Activated T-helper 9 cell treated with anti-CD3 and anti-CD28 coated beads, Interleukin-2, amount 50 U/mL, for 16 hours (primary cell): ENCODE measurements around the gene CSNK2B.

Experiments
- DNase-seq: peaks from one replicate; pipeline ENCODE4 v3.0.0-alpha.2; 2020; ENCODE audit warnings: low read depth

The CSNK2B gene

GRCh38 chr6:31660381-31661261 is 5.3 kb upstream of the CSNK2B start, which contains the start of gene C6orf47:
Gene C6orf47 (minus strand): TSS chr6:31660778. CDS start chr6:31659947, 831 bp downstream.
- DNase-seq: peak; percentile 65

- no peak for DNase-seq
Observed at GRCh38 chr6:31661262-31662123, 4.4 kb upstream of the CSNK2B start.

- no peak for DNase-seq
Observed at GRCh38 chr6:31662124-31662723, 3.7 kb upstream of the CSNK2B start.

- DNase-seq: no peak
Observed at GRCh38 chr6:31663126-31663960, 2.5 kb upstream of the CSNK2B start.

GRCh38 chr6:31663961-31664789 is 1.7 kb upstream of the CSNK2B start:
- DNase-seq: no peak

GRCh38 chr6:31664790-31665500 is 935 bp upstream of the CSNK2B start, which contains the start of gene GPANK1:
Gene GPANK1 (minus strand): TSS chr6:31664997. CDS start chr6:31664478, 519 bp downstream.
- DNase-seq: peak; percentile 83

GRCh38 chr6:31666337-31666965 is 571 bp downstream of the CSNK2B start:
- DNase-seq: no peak

- no peak for DNase-seq
Observed at GRCh38 chr6:31669676-31670075, 3.8 kb downstream of the CSNK2B start, which contains the start of gene LY6G5B. Gene LY6G5B (plus strand): TSS chr6:31669976. CDS start chr6:31670951, 975 bp downstream.

GRCh38 chr6:31676322-31676903 is 10.5 kb downstream of the CSNK2B start:
- DNase-seq: no peak

- no peak for DNase-seq
Observed at GRCh38 chr6:31676904-31677303, 11.0 kb downstream of the CSNK2B start.

GRCh38 chr6:31677955-31678354 is 12.1 kb downstream of the CSNK2B start:
- DNase-seq: no peak

GRCh38 chr6:31680226-31681134 is 14.6 kb downstream of the CSNK2B start, which contains the start of gene LY6G5C:
Gene LY6G5C (minus strand): TSS chr6:31681067. CDS start chr6:31680373, 694 bp downstream.
- peak; percentile 50 for DNase-seq

GRCh38 chr6:31681135-31681671 is 15.3 kb downstream of the CSNK2B start:
- peak; percentile 26 for DNase-seq

- no peak for DNase-seq
Observed at GRCh38 chr6:31683591-31683990, 17.7 kb downstream of the CSNK2B start.

- DNase-seq: no peak
Observed at GRCh38 chr6:31686483-31686882, 20.6 kb downstream of the CSNK2B start.

GRCh38 chr6:31687321-31687720 is 21.4 kb downstream of the CSNK2B start:
- DNase-seq: no peak
